PC-9 (cell line): Measurements from ENCODE around the gene PLPPR1. TPM values are rescaled to one million over a fixed set of nuclear protein-coding genes. Genes with fewer than 3 reads are reported as not detected.

Experiments
- BruUV-seq: library from RNA; stranded (reverse); fragments of 400-500 nt; replicated peaks from 2 replicates; lab custom pipeline; 2021; lab: Mats Ljungman, UMichigan
- CTCF ChIA-PET: fragments of 300-600 bp; sonication (Branson Sonifier 250); formaldehyde crosslinking; loops from one replicate; lab custom pipeline; 2022; ENCODE audit warnings: antibody characterized with exemption; lab: Charles Lee
- POLR2A ChIA-PET: fragments of 300-600 bp; sonication (Branson Sonifier 250); formaldehyde crosslinking; loops from one replicate; lab custom pipeline; 2022; ENCODE audit warnings: antibody characterized with exemption; ENCODE audit not compliant: unreplicated experiment; lab: Charles Lee
- DNase-seq, 2 experiments: peaks; one replicate each; pipeline versions ENCODE4 v3.0.0 to v3.0.0-alpha.2; 2015 to 2022; ENCODE audit warnings: mixed read lengths in 1 of 2
- H2AFZ ChIP-seq: fragments of 200-600 bp; sonication (generic); 2 replicates; pipeline ENCODE4 v1.8.1; 2017; ENCODE audit warnings: antibody characterized with exemption
- H3F3A ChIP-seq: fragments of 200-600 bp; sonication (generic); 2 replicates; pipeline ENCODE4 v1.8.1; 2017; ENCODE audit warnings: antibody characterized with exemption, mild to moderate bottlenecking, low read depth; ENCODE audit not compliant: insufficient read depth
- H3K27ac ChIP-seq: fragments of 200-600 bp; sonication (generic); 2 replicates; pipeline ENCODE4 v1.6.1; 2016; ENCODE audit warnings: mixed run types
- H3K27me3 ChIP-seq: fragments of 200-600 bp; sonication (generic); 2 replicates; pipeline ENCODE4 v1.6.1; 2016; ENCODE audit warnings: low read depth, mixed run types; ENCODE audit not compliant: insufficient read depth
- H3K36me3 ChIP-seq: fragments of 200-600 bp; sonication (generic); 2 replicates; pipeline ENCODE4 v1.6.1; 2016; ENCODE audit warnings: low read depth, mixed run types
- H3K4me1 ChIP-seq: fragments of 200-600 bp; sonication (generic); replicated peaks from 2 replicates; pipeline ENCODE4 v1.6.1; 2016; ENCODE audit warnings: mixed run types; ENCODE audit not compliant: insufficient read depth
- H3K4me2 ChIP-seq: fragments of 200-600 bp; sonication (generic); 2 replicates; pipeline ENCODE4 v1.6.1; 2017; ENCODE audit warnings: mixed run types
- H3K4me3 ChIP-seq: fragments of 200-600 bp; sonication (generic); 2 replicates; pipeline ENCODE4 v1.6.1; 2016; ENCODE audit warnings: mixed run types
- H3K79me2 ChIP-seq: fragments of 200-600 bp; sonication (generic); 2 replicates; pipeline ENCODE4 v1.6.1; 2017; ENCODE audit warnings: low read depth, mixed run types
- H3K9me2 ChIP-seq: fragments of 200-600 bp; sonication (generic); 2 replicates; pipeline ENCODE4 v1.8.1; 2017; ENCODE audit warnings: mild to moderate bottlenecking; ENCODE audit not compliant: insufficient read depth
- H3K9me3 ChIP-seq: fragments of 200-600 bp; sonication (generic); 2 replicates; pipeline ENCODE4 v1.8.1; 2016; ENCODE audit warnings: low read depth; ENCODE audit not compliant: insufficient read depth
- H4K20me1 ChIP-seq: fragments of 200-600 bp; sonication (generic); 2 replicates; pipeline ENCODE4 v1.8.1; 2017; ENCODE audit not compliant: insufficient read depth
- CTCF ChIP-seq: fragments of 200-600 bp; sonication (generic); conservative IDR thresholded peaks from 2 replicates; pipeline ENCODE4 v1.6.1; 2017; ENCODE audit warnings: mixed run types, antibody characterized with exemption, mild to moderate bottlenecking, moderate library complexity
- EZH2 ChIP-seq: fragments of 200-600 bp; sonication (generic); IDR thresholded peaks from 2 replicates; pipeline ENCODE4 v1.8.0; 2017; ENCODE audit warnings: antibody characterized with exemption, low read depth
- intact Hi-C: fragments of 100-400 bp; cut with micrococcal nuclease; formaldehyde crosslinking; loops from one replicate; pipeline ENCODE4 v1.10.0; 2022; ENCODE audit not compliant: unreplicated experiment
- total RNA-seq: library from RNA; stranded (reverse); gene quantifications from 2 replicates; pipeline ENCODE4 v1.2.3, GENCODE V29; 2021

Gene PLPPR1
- total RNA-seq, 1 experiment from 2014 or later: not detected

DNA sequence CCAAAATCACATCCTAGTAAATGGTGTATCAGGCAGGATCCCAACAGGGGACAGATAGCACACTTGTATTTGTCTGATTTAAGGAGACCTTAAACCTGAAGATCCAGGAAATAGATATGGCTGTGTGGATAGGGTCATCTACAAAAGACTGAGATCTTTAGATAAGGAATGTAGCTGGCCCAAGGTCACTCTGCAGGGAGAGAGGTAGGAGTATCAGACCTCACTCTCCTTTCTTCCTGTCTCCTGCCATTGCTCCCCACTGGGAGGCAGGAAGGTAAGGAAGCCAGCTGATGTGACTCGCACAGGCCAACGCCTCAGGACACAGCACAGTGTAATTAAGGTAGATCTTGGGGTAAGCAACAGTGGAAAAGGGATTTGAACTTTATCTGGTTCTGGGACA lies 85.8 kb downstream of the PLPPR1 start:
- Histone ChIP-seq H3K4me3 (no peak overlapping the region), H3K27ac (no peak overlapping the region), H3K4me2 (no peak overlapping the region), H3K36me3 (no peaks in the 10 kb centered on the region), H3K27me3 (no peaks in the 10 kb centered on the region), H3K9me3 (no peaks in the 10 kb centered on the region), H3K79me2 (no peaks in the 10 kb centered on the region), H2AFZ (no peak overlapping the region), H3K9me2 (no peaks in the 10 kb centered on the region), H4K20me1 (no peaks in the 10 kb centered on the region), H3F3A (no peaks in the 10 kb centered on the region), H3K4me1 (no peaks in the 10 kb centered on the region)
- ChIA-PET POLR2A (no interaction called here), CTCF (no interaction called here)
- intact Hi-C loops: no loop called here
- no peak for TF ChIP-seq CTCF
- no peak for TF ChIP-seq EZH2
- no peak for DNase-seq
- no TSS peak for BruUV-seq

- Histone ChIP-seq H4K20me1 (no peaks in the 10 kb centered on the region), H2AFZ (no peak overlapping the region), H3K9me3 (no peaks in the 10 kb centered on the region), H3K4me2 (no peak overlapping the region), H3K4me3 (no peak overlapping the region), H3K79me2 (no peaks in the 10 kb centered on the region), H3F3A (no peaks in the 10 kb centered on the region), H3K4me1 (no peaks in the 10 kb centered on the region), H3K9me2 (no peaks in the 10 kb centered on the region), H3K36me3 (no peaks in the 10 kb centered on the region), H3K27ac (no peak overlapping the region), H3K27me3 (no peaks in the 10 kb centered on the region)
- TF ChIP-seq CTCF (no peak), EZH2 (no peak)
- intact Hi-C loops: no loop called here
- ChIA-PET POLR2A (no interaction called here), CTCF (no interaction called here)
- no peak for DNase-seq
- no TSS peak for BruUV-seq
Measured at GRCh38 chr9:101115102-101115501, 86.6 kb downstream of the PLPPR1 start.

DNA sequence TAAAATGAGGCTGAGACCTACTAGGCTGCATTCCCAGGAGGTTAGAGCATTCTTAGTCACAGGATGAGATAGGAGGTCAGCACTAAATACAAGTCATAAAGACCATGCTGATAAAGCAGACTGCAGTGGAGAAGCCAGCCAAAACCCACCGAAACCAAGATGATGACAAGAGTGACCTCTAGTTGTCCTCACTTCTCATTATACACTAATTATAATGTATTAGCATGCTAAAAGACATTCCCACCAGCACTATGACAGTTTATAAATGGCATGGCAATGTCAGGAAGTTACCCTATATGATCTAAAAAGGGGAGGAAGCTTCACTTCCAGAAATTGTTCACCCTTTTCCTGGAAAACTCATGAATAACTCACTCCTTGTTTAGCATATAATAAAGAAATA lies 88.6 kb downstream of the PLPPR1 start:
- no peaks in the 10 kb centered on the region for H3K9me3 ChIP-seq
- intact Hi-C loops: no loop called here
- ChIA-PET POLR2A (no interaction called here), CTCF (no interaction called here)
- BruUV-seq: no TSS peak
- H3K27ac ChIP-seq: no peak overlapping the region
- no peaks in the 10 kb centered on the region for H3K36me3 ChIP-seq
- no peak for DNase-seq
- TF ChIP-seq EZH2 (no peak), CTCF (no peak)
- no peaks in the 10 kb centered on the region for H3K27me3 ChIP-seq
- no peaks in the 10 kb centered on the region for H3F3A ChIP-seq
- H4K20me1 ChIP-seq: no peaks in the 10 kb centered on the region
- H3K4me2 ChIP-seq: no peak overlapping the region
- no peaks in the 10 kb centered on the region for H3K9me2 ChIP-seq
- no peaks in the 10 kb centered on the region for H3K79me2 ChIP-seq
- H3K4me3 ChIP-seq: no peak overlapping the region
- H2AFZ ChIP-seq: no peak overlapping the region
- no peaks in the 10 kb centered on the region for H3K4me1 ChIP-seq
